HG02943 (cell line): Measurements from ENCODE around the gene IFNAR1.
"Not testable (repeated sequence)": the region's sequence is repeated elsewhere in the genome, so short reads cannot be mapped to it uniquely, and the experiment has no call there.

Experiments used
- ATAC-seq: cut with Tn5 transposase; IDR thresholded peaks from one replicate; pipeline ENCODE4 v1.9.1; 2021; ENCODE audit warnings: mild to moderate bottlenecking, low read depth, moderate library complexity; ENCODE audit not compliant: unreplicated experiment

Gene IFNAR1

GRCh38 chr21:33305344-33305671 is 19.5 kb upstream of the IFNAR1 start:
- no peak for ATAC-seq

DNA sequence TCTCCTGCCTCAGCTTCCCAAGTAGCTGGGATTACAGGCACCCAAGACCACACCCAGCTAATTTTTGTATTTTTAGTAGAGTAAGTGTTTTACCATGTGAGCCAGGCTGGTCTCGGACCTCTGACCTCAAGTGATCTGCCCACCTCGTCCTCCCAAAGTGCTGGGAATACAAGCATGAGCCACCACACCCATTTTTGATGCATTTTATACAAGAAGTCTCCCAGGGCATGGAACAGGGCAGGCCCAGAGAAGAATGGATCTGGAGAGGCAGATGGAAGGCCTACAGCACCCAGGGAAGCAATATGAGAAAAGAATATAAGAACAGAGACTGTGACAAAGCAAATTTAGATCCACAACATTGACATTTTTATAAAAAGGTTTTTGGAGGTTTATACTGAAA is 18.8 kb upstream of the IFNAR1 start:
- ATAC-seq = no peak

DNA sequence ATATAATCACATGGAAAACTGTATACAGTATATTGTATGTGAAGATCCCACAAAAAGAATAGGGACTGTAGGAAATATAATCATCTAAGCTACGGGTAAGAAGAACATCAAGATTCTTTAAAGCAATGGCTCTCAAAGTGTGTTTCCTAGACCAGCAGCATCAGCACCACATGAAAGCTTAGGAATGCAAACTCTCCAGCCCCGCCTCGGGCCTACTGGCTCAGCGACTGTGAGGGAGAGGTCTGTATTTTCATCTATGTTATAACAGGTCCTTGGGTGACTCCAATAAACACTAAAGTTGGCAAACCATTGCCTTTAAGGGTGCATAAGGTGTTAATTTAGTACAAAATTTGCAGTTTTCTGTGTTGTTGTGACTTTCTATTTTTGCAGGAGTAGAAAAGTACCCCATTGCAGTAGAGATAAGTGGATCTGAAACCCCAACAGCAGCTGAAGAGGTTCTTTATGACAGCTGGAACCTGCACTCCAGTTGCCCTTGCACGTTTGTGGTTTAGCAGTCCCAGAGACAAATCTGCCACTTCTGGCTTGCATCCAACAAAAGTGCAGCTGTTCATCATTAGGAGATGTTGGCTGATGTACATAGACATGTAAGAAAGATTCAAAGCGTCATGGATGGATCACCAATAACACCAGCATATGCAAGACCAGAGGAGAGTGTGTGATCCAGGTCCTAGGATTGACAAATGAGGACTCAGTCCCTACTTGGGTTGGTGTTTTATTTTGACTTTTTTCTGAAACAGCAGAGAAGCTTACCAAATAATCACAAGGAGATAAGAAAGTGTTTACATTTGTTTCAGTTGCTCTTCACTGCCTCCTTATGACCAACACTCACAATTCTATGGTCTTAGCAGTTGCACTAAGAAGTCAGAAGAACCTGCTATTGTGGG is 15.9 kb upstream of the IFNAR1 start:
- ATAC-seq = peak; percentile 93

- ATAC-seq = no peak
Measured at GRCh38 chr21:33309778-33310177, 15.0 kb upstream of the IFNAR1 start.

- ATAC-seq = no peak
Measured at GRCh38 chr21:33312121-33312520, 12.6 kb upstream of the IFNAR1 start.

- no peak for ATAC-seq
Measured at GRCh38 chr21:33313183-33313582, 11.6 kb upstream of the IFNAR1 start.

GRCh38 chr21:33313611-33314010 is 11.2 kb upstream of the IFNAR1 start:
- ATAC-seq = no peak

DNA sequence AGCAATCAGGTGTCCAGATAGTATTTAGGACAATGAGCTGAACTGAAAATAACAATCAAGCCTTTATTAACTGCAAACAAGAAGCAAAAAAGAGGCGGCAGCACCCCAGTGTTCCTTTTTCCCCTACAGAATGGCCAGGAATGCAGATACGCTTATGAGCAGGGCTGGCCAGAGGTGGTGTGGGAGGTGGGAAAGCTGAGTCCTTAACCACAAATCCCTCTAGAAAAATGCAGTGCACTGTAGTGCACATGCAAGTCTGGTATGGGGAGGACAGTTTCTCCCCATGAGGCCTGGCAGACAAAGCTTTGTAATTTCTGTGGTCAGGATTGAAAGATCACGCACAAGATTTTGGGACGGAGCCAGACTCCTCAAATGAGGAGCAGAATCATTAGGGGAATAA is 10.7 kb upstream of the IFNAR1 start:
- no peak for ATAC-seq

DNA sequence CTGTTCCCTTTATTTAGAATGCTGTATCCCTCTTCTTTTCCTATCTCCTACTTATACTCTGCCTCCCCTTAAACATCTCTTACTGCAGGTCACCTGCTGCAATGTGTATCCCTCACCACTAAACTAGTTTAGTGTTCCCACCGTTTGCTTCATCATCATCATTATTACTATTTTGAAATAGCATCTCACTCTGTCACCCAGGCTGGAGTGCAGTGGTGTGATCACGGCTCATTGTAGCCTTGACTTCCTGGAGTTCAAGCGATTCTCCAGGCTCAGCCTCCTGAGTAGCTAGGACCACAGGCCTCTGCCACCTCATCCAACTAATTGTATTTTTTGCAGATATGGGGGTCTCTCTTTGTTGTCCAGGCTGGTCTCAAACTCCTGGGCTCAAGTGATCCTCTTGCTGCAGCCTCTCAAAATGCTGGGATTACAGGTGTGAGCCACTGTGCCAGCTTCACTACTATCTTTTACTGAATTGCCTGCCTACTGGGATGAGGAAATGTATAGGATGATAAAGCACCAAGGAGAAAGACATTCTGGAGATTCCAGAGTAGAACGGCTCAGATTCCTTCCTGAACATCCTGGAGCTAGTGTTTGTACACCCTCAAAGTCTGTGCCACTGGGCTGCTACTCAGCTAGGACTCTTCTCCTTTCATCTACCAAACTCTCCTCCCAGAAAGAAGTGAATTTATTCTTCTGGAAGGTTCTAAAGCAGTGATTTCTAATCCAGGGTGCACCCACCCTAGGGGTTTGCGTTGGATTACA is 8.6 kb upstream of the IFNAR1 start:
- ATAC-seq = no peak

GRCh38 chr21:33317145-33317544 is 7.6 kb upstream of the IFNAR1 start:
- ATAC-seq = no peak

DNA sequence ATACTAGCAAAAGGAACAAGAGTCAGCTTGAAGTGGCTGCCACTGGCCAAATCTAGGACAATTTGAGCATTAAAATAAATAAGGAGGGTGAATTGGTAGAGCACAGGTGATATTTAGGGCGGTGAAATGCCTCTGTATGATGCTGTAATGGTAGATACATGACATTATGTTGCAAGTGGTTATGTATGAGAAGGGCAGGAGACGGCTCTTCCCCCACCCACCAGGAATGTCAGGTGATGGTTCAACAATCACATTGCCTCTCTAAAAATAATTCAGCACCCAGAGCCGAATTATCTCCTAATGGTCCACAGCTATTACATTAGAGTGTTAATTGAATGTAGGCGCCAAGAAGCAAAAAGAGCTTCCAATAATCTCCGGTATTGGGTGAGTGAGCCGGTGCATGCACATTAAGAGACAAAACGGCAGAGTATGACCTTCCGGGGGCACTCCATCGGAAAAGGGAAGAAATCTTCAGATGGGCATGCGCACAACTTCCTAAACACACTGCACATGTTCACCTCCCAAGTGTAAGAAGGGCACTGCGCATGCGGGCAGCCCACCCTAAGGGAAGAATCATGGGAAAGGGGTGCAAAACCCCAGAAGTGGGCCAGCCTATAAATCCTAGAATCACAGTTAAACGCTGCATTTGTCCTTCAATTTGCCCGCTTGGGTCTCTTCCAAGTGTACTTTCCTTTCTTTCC is 6.8 kb upstream of the IFNAR1 start:
- ATAC-seq = no peak

- not testable (repeated sequence) for ATAC-seq
Measured at GRCh38 chr21:33321005-33321404, 3.8 kb upstream of the IFNAR1 start.

GRCh38 chr21:33323610-33324009 is 1.2 kb upstream of the IFNAR1 start:
- not testable (repeated sequence) for ATAC-seq

DNA sequence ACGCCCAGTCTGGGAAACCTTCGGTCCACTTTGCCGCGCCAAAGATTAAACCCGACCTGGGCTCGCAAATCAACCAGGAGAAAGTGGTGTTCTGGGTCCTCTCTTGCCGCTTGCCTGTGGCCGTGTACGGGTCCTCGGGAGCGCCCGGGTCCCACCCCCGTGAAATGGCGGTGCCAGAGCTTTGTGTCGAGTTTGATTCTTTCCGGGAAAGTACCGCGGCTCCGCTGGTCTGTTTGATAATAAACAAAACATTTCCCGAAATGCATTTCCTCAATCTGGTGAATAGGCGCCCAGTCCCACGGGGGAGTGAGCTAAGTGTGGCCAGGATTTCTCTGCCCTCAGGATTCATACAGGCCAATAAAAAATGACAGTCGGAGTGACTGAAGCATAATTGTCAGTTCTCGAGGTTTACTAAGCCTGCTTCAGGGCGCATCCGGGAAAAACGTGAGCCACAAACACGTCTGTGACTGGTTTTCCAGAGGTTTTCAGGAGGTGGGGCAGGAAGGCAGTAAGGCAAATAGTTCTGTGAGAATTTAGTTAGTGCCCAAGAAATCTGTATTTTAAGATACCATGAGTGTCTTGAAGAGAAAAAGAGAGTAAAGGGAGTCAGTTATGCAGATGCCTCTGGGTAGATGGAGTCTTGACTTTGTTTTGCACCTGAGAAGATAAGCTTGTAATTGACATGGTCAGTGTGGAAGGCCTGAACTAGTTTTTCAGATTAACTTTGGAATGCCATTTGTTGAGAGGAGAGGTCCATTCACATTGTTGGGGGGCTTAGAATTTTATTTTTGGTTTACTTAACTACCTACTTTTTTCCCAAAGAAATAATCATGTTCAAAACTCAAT is 675 bp downstream of the IFNAR1 start:
- ATAC-seq = peak; percentile 29

DNA sequence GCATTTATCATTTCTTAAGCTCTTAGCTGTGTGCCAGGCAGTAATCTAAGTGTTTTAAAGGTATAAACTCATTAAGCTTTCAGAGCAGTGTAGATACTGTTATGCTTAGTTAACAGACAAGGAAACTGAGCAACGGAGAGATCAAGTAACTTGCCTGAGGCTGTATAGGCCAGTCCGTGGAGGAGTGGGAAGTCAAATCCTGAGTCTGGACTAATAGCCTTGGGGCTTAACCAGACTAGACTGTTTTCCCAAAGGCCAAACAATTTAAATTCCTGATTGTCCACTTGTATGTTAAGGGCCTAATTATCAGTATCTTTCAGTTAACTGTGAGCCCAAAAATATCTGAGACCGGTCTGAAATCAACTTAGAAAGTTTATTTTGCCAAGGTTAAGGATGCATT is 2.6 kb downstream of the IFNAR1 start:
- no peak for ATAC-seq

DNA sequence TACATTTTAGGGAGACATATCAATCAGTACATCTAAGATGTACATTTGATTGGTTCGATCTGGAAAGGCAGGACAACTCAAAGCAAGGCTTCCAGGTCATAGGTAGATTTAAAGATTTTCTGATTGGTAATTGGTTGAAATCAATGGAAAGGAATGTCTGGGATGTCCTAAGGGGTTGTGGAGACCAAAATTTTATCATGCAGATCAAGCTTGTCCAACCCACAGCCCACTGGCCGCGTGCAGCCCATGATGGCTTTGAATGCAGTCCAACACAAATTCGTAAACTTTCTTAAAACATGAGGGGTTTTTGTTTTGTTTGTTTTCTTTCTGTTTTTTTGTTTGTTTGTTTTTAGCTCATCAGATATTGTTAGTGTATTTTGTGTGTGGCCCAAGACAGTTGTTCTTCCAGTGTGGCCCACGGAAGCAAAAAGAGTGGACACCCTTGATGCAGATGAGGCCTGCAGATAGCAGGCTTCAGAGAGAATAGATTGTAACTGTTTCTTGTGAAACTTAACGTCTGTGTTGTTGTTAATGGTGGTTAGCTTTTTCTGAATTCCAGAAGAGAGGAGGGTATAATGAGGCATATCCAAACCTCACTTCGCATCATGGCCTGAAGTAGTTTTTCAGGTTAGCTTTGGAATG is 3.1 kb downstream of the IFNAR1 start:
- no peak for ATAC-seq

DNA sequence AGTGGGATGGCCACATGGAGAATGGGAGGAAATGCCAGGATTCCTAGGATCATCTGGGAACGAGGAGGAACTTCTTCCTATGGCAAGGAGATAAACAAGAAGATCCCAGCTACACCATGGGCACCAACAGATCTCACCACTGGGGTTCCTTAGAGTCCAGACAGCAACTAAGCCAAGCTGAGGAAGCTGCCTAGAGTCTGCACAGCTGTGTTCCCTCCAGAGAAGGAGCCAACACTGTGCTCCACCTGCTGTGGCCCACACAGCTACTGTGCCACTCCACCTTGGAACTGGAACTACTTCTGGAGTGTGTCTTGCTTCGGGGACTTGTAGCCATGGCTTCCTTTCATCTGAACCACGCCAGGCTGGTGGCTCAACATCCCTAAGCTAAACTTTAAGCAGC is 6.0 kb downstream of the IFNAR1 start:
- no peak for ATAC-seq

- peak; percentile 66 for ATAC-seq
Measured at GRCh38 chr21:33332143-33332542, 7.4 kb downstream of the IFNAR1 start.

DNA sequence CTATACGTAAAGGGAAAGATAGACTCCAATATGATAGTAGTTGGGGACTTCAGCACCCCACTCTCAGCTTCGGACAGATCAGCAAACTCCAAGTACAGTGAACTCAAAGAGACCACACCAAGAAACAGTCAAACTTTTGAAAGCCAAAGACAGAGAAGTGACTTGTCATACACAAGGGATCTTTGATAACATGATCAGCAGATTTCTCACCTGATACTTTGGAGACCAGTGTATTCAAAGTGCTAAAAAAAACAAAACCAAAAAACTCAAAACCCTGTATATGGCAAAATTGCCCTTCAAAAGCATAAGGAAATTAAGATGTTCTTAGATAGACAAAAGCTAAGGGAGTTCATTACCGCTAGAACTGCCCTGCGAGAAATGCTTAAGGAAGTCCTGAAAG is 9.4 kb downstream of the IFNAR1 start:
- ATAC-seq = no peak

DNA sequence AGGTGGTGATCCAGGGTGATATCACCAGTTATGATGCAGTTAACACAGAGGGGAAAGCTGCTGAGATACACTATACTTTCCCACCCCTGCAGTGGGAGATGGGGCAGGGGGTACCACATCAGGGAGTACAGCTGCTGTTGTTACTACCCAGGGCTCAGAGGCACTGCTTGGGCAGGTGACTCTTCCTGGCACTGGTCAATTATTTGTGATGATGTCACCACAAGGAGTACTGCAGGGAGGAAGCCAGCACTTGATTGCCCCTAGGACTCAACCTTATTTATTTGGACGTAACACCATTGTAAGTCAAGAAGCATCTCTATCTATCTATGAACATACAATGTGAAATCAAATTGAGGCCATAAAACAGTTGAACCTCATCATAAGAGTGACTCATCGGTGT is 10.1 kb downstream of the IFNAR1 start:
- ATAC-seq = no peak
